ENCODE measurements around the gene DPY30.
"Not testable (repeated sequence)": the region's sequence is repeated elsewhere in the genome, so short reads cannot be mapped to it uniquely, and the experiment has no call there.

DPY30 gene

GRCh38 chr2:32039447-32040219, at the start of gene DPY30:
Gene DPY30 (minus strand): TSS chr2:32039805. CDS start chr2:32039456, 349 bp downstream.
- peak; percentile 92 for DNase-seq

DNA sequence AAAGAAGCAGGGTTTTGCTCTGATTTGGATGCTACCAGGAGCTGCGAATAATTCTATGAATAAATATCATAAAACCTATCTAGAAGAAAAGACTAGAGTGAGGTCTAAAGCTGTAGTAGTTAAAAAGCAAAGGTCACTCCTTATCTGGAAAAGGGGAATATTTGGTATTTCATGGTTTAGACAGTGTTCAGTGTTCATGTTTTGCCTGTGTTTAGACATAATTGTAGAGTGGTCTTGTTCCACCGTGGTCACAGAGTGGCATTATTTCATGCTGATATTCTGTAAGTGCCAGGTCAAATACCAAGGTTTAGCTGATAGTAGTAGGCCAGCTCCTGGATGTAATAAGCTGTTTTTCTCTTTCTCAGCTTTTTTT, 34.5 kb upstream of the DPY30 start:
- DNase-seq, result no peak

DNA sequence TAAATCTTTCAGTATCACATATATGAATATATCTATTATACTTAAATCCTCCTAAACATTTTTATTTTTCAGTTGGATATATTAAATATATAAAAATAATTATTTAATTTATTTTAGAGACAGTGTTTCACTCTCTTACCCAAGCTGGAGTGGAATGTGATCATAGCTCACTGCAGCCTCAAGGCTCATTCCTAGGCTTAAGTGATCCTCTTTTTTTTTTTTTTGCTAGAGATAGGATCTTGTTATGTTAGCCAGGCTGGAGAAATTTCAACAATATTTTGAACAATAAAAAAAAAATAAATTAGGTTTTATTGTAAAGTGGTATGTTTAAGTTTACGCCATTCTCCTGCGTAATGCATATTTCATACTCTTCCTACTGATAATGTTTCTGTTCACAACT, 27.9 kb upstream of the DPY30 start:
- DNase-seq, result no peak

DNA sequence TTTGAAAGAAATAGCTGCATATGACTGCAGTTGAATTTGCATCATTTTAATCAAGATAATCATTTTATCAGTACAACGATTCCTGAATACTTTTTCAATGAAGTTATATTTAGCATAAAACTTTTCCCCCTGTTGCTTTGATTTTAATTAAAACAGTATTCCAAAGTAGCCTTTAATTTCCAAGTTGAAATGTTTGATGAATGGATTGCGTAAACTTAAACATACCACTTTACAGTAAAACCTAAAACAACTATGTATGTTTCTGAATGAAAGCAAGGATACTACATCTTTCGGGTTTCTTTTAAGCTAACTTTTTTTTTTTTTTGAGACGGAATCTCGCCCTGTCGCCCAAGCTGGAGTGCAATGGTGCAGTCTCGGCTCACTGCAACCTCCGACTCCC, 25.1 kb upstream of the DPY30 start:
- no peak for DNase-seq

DNA sequence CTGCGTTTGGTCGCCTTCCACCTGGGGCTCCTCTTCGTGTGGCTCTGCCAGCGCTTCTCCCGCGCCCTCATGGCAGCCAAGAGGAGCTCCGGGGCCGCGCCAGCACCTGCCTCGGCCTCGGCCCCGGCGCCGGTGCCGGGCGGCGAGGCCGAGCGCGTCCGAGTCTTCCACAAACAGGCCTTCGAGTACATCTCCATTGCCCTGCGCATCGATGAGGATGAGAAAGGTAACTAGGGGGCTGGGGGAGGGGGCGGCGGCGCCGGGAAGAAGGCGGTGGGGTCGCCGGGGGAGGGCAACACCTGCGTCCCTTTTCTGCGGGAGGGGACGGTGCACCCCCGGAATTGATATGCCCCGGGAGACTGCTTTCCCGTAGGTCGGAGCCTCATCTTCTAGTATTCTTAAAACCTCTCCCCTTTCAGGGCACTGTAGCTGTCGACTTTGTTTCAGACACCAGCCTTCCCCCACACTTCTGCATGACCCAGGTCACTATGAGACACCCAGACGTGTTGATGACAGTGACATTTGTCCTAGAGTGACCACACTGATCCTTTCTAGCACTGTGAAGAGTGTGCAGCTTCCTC, 24.5 kb upstream of the DPY30 start:
- DNase-seq, result no peak

GRCh38 chr2:32063310-32064020, 23.9 kb upstream of the DPY30 start, which contains the start of gene SPAST:
Gene SPAST (plus strand): TSS chr2:32063556. CDS start chr2:32063832, 276 bp downstream.
- DNase-seq, result peak; percentile 96

DNA sequence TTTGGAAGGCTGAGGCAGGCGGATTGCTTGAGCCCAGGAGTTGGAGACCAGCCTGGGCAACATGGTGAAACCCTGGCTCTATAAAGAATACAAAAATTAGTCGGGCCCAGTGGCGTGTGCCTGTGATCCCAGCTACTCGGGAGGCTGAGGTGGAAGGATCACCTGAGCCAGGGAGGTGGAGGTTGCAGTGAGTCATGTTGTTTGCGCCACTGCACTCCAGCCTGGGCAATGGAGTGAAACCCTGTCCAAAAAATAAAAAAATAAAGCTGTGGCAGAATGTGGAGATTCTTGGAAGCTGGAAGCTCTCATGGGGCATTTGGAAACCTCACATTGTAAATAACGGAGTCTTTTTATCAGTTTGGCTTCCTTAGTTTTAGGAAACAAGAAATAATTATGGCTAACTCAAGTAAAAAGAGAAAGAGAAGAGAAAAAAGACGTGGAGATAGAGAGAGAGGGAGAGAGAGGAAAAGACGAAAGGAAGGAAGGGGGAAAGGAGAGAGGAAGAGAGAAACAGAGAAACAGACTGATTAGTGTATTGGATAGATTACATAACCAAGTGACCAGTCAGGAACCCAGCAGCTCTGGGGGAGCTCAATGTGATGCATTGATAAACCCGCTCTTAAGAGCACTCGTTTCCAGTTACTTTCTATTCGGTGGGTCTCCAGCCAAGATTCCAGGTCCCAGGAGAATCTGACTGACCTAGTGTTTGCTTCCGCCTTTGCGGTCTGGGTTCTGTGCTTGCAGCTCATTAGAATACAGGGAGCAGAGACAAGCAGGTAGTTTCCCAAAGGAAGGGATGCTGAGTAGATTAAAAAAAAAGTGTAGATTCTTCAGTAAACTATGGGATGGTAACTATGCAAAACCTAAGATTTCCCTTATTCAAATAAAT, 22.6 kb upstream of the DPY30 start:
- DNase-seq, result peak; percentile 60

GRCh38 chr2:32061430-32061829, 21.8 kb upstream of the DPY30 start:
- no peak for DNase-seq

GRCh38 chr2:32060266-32060665, 20.7 kb upstream of the DPY30 start:
- no peak for DNase-seq

GRCh38 chr2:32058130-32058529, 18.5 kb upstream of the DPY30 start:
- peak; percentile 18 for DNase-seq

GRCh38 chr2:32054583-32054982, 15.0 kb upstream of the DPY30 start:
- DNase-seq, result not testable (repeated sequence)

DNA sequence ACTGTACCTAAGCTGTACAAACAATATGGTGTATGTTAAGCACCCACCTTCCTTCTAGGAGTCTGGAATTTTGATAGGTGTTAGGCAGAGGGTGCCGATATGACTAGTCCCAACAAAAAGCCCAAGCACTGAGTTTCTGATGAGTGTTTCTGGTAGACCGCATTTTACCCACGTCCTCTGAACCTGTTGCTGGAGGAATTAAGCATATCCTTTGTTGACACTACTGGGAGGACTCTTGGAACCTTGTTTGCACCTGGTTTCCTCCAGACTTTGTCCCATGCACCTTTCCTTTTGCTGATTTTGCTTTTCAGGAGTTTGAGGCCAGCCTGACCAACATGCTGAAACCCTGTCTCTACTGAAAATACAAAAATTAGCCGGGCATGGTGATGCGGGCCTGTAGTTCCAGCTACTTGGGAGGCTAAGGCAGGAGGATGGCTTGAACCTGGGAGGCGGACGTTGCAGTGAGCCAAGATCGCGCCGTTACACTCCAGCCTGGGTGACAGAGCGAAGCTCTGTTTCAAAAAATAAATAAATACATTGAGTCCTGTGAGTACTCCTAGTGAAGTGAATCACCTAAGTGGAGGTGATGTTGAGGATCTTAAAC, 12.3 kb upstream of the DPY30 start:
- DNase-seq, result no peak

- DNase-seq, result no peak
Observed at GRCh38 chr2:32043561-32043960, 4.0 kb upstream of the DPY30 start.

DNA sequence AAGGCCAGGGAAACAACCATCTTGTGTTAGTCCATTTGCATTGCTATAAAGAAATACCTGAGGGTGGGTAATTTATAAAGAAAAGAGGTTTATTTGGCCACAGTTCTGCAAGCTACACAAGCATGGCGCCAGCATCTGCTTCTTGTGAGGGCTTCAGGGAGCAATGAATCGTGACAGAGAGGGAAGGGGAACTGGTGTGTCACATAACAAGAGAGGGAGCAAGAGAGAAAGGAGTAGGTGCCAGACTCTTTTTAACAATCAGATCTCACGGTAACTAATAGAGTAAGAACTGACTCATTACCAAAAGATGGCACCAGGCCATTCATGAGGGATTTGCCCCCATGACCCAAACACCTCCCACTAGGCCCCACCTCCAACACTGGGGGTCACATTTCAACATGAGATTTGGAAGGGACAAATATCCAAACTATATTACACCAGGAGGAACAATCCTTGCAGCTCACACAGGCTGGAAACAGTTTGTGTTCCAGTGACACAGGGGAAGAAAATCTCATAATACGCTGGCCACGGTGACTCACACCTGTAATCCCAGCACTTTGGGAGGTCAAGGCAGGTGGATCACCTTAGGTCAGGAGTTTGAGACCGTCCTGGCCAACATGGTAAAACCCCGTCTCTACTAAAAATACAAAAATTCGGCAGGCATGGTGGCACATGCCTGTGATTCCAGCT, 5.3 kb downstream of the DPY30 start:
- not testable (repeated sequence) for DNase-seq

GRCh38 chr2:32018789-32019482, 20.7 kb downstream of the DPY30 start:
- not testable (repeated sequence) for DNase-seq

DNA sequence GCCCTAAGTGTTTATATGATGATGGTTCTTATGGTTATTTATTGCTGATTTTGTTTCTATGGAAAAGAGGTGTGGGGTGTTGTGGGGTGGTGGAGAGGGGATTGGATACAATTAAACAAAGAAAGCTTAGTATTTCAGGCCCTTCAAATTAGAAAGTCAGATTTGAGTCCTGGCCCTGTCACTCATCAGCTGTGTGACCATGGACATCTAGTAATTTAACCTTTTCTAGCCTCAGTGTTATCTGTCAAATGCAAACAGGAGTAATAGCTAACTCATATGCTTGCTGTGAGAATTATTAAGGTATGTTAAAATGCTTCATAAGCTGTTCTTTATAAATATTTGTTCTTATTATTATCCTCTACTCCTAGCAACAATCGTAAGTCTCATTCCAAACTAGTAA, 26.7 kb downstream of the DPY30 start:
- DNase-seq, result no peak

- no peak for DNase-seq
Observed at GRCh38 chr2:32011485-32011960, 28.1 kb downstream of the DPY30 start.

DNA sequence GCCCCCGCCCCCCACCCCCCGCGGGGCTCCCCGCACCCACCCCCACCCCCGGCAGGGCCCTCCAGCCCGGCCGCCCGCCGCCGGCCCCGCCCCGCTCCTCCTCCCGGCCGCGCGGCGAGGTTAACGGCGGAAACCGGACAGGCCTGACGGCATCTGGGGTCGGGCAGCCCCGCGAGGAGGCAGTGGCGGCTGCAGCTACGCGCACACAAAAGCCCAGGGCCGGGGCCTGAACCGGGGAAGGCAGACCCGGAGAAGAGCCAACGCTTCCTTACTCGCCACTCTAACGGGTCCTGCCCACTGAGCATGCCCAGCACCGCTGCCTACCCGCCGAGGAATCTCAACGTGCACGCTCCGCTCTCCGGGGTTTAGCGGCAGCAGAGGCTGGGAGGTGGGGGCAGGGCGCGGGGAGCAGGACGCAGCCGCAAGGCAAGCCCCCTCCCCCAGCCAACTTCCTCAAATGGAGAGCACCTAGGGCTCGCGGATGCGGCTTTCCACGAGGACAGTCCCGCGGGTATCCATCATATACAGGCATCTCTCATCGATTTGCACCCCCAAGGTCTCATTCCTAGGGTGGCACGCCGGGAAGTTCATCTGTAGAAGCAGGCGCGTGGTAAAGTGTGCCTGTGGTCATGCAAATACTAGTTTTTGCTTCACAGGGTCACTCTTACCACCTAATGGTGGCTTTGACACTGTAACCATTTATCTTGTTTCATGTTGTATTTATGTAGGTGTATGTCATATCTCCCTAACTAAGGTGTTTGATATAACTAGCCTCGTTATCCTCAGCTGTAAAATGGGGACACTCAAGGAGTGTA, 28.7 kb downstream of the DPY30 start, which contains the start of gene MEMO1:
MEMO1 (minus strand) TSS at position 339 of the 815 bp plus-strand sequence. CDS start 761 bp downstream, outside the sequence.
- peak; percentile 95 for DNase-seq

DNA sequence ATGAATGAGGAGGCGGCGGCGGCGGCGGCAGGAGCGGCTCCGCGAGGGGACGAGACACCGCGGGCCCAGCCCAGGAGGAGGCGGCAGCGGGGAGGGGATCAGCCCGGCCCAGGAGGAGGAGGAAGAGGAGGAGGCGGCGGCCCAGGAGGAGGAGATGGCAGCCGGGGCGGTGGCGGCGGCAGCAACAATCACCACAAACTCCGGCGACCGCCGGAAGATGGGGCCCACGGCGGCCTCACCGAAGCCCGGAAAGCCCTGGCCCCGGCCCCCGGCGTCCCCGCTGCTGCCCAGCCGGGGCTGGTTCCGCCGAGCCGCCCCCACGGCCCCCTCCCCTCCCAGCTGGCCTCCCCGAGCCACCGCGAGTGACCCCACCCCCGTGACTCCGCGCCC, 29.3 kb downstream of the DPY30 start:
- peak; percentile 55 for DNase-seq
